Breast epithelium (tissue), 4 donors: Measurements from ENCODE around the gene SNIP1. TPM values are rescaled to one million over a fixed set of nuclear protein-coding genes. Genes with fewer than 3 reads are reported as not detected.
"Not testable (repeated sequence)": the region's sequence is repeated elsewhere in the genome, so short reads cannot be mapped to it uniquely, and the experiment has no call there.

Experiments used
- DNase-seq, 2 donors: peaks; one replicate each; pipeline ENCODE4 v3.0.0-alpha.2; 2019; ENCODE audit warnings: low spot score in 2 of 2
- H3K27ac ChIP-seq, 2 donors: fragments of 200-600 bp; sonication (generic) in 1 of 2; one replicate each; pipeline ENCODE4 v1.5.1; 2016 to 2019; ENCODE audit warnings: mild to moderate bottlenecking in 1 of 2
- H3K27me3 ChIP-seq, 2 donors: fragments of 200-600 bp; sonication (generic) in 1 of 2; one replicate each; pipeline versions ENCODE4 v1.5.1 to v1.6.0; 2017 to 2019; ENCODE audit warnings: control low read depth in 1 of 2, mild to moderate bottlenecking in 1 of 2
- H3K36me3 ChIP-seq: fragments of 200-600 bp; one replicate; pipeline ENCODE4 v1.5.1; 2019
- H3K4me1 ChIP-seq, 2 donors: fragments of 200-600 bp; sonication (generic); one replicate each; pipeline ENCODE4 v1.5.1; 2016 to 2019; ENCODE audit warnings: control low read depth in 1 of 2
- H3K4me3 ChIP-seq, 3 donors: fragments of 200-600 bp; sonication (generic); 1 replicate in 2 of 3; 2 replicates in 1 of 3; pipeline ENCODE4 v1.5.1; 2016 to 2019; ENCODE audit warnings: mild to moderate bottlenecking in 3 of 3, moderate library complexity in 2 of 3
- H3K9me3 ChIP-seq, 2 donors: fragments of 200-600 bp; sonication (generic) in 1 of 2; one replicate each; pipeline ENCODE4 v1.5.1; 2016 to 2019; ENCODE audit warnings: control low read depth in 1 of 2
- POLR2A ChIP-seq: fragments of 450-650 bp; IDR thresholded peaks from one replicate; pipeline ENCODE4 v1.6.1; 2016; ENCODE audit warnings: antibody characterized with exemption, mild to moderate bottlenecking, moderate library complexity
- POLR2AphosphoS5 ChIP-seq, 3 donors: sonication (generic); formaldehyde crosslinking; IDR thresholded peaks; one replicate each; pipeline ENCODE4 v1.6.1; 2017; ENCODE audit warnings: antibody characterized with exemption in 3 of 3
- intact Hi-C: fragments of 100-400 bp; cut with DNase I; formaldehyde crosslinking; loops from one replicate; pipeline ENCODE4 v1.15.1; 2023; ENCODE audit warnings: low total_unique reads
- total RNA-seq, 3 donors: library from RNA; depleted of rRNA; stranded (reverse); fragments of >200 nt; gene quantifications; one replicate each; pipeline ENCODE4 v1.1.0, GENCODE V29; 2016
- TF ChIP-seq, protein P1 (sequence below), 3 donors: fragments of 450-650 bp; IDR thresholded peaks; one replicate each; pipeline ENCODE4 v1.5.1; 2016 to 2017; ENCODE audit warnings: antibody characterized with exemption in 3 of 3, mild to moderate bottlenecking in 3 of 3, moderate library complexity in 3 of 3

The SNIP1 gene
- total RNA-seq, 3 donors from 2014 or later, result 11.4 to 22.7 (median 14.7) TPM

DNA sequence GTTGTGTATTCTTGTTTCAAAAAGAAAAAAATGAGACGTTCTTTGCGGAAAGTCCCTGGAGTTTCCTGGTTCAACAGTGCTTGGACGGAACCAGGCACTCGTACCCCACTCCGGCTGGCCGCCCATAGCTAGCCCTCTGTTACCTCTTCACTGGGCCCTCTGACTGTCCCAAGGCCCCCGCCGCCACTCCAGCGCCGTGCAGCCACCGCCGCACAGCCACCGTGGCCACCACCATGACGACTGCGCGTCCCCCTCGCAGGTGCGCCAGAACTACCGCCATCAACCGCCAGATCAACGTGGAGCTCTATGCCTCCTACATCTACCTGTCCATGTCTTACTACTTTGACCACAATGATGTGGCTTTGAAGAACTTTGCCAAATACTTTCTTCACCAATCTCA, 9.6 kb downstream of the SNIP1 start:
- Histone ChIP-seq H3K27me3 (no peaks in the 10 kb centered on the region), H3K9me3 (no peaks in the 10 kb centered on the region), H3K27ac (no peak overlapping the region), H3K4me3 (no peak overlapping the region), H3K4me1 (no peaks in the 10 kb centered on the region), H3K36me3 (no peaks in the 10 kb centered on the region)
- TF ChIP-seq, protein P1, sequence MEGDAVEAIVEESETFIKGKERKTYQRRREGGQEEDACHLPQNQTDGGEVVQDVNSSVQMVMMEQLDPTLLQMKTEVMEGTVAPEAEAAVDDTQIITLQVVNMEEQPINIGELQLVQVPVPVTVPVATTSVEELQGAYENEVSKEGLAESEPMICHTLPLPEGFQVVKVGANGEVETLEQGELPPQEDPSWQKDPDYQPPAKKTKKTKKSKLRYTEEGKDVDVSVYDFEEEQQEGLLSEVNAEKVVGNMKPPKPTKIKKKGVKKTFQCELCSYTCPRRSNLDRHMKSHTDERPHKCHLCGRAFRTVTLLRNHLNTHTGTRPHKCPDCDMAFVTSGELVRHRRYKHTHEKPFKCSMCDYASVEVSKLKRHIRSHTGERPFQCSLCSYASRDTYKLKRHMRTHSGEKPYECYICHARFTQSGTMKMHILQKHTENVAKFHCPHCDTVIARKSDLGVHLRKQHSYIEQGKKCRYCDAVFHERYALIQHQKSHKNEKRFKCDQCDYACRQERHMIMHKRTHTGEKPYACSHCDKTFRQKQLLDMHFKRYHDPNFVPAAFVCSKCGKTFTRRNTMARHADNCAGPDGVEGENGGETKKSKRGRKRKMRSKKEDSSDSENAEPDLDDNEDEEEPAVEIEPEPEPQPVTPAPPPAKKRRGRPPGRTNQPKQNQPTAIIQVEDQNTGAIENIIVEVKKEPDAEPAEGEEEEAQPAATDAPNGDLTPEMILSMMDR (IDR thresholded peaks at IDR 0.05), result no peak
- TF ChIP-seq POLR2A, result no peak
- no peak for TF ChIP-seq POLR2AphosphoS5 (IDR thresholded peaks at IDR 0.05)
- intact Hi-C loops, result no loop called here
- no peak for DNase-seq

- intact Hi-C loops, result no loop called here
- no peak overlapping the region for H3K4me3 ChIP-seq
- no peaks in the 10 kb centered on the region for H3K27me3 ChIP-seq
- no peak for DNase-seq
- no peaks in the 10 kb centered on the region for H3K36me3 ChIP-seq
- TF ChIP-seq POLR2A (no peak), POLR2AphosphoS5 (IDR thresholded peaks at IDR 0.05) (no peak)
- TF ChIP-seq, protein P1 (IDR thresholded peaks at IDR 0.05), result no peak
- no peaks in the 10 kb centered on the region for H3K4me1 ChIP-seq
- no peaks in the 10 kb centered on the region for H3K9me3 ChIP-seq
- no peak overlapping the region for H3K27ac ChIP-seq
Measured at GRCh38 chr1:37540036-37540785, 13.9 kb downstream of the SNIP1 start.

- H3K27me3 ChIP-seq, H3K27ac ChIP-seq, H3K9me3 ChIP-seq, H3K4me3 ChIP-seq, intact Hi-C loops, H3K36me3 ChIP-seq, DNase-seq, H3K4me1 ChIP-seq: not testable (repeated sequence)
Measured at GRCh38 chr1:37539154-37539553, 14.9 kb downstream of the SNIP1 start.

DNA sequence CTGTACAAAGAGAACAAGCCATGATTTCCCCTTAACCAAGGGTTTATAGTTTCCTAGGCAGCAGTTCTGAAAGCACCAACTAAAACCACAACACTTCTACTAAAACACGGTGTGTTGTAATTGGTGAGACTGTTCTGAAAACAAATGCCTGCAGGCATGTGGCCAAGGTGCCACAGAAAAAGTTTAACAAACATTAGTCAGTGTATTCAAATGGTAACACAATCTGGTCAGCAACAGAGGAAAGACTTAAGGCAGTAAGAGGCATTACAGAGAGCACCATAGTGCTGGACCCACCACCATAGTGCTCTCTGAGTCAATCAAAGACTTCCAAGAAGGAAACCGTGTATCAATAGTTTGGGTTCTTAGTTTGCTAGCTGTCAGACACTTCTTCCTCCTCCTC, 16.7 kb downstream of the SNIP1 start:
- Histone ChIP-seq H3K4me3 (no peak overlapping the region), H3K27ac (peak overlapping the region; percentile 86 to 89), H3K4me1 (no peaks in the 10 kb centered on the region), H3K9me3 (no peaks in the 10 kb centered on the region), H3K36me3 (no peaks in the 10 kb centered on the region), H3K27me3 (no peaks in the 10 kb centered on the region)
- intact Hi-C loops, result no loop called here
- peak in 1 of 3 donors; percentile 46 for TF ChIP-seq POLR2AphosphoS5 (IDR thresholded peaks at IDR 0.05)
- TF ChIP-seq, protein P1 (IDR thresholded peaks at IDR 0.05), result peak in 1 of 3 donors; percentile 32
- TF ChIP-seq POLR2A, result no peak
- peak; percentile 76 for DNase-seq

GRCh38 chr1:37533317-37534093, 20.6 kb downstream of the SNIP1 start:
- Histone ChIP-seq H3K4me1 (no peaks in the 10 kb centered on the region), H3K9me3 (no peaks in the 10 kb centered on the region), H3K36me3 (no peaks in the 10 kb centered on the region), H3K4me3 (no peak overlapping the region), H3K27ac (peak overlapping the region; percentile 86 to 89), H3K27me3 (no peaks in the 10 kb centered on the region)
- DNase-seq, result peak in 1 of 2 donors; percentile 15
- TF ChIP-seq, protein P1 (IDR thresholded peaks at IDR 0.05), result no peak
- no peak for TF ChIP-seq POLR2A
- TF ChIP-seq POLR2AphosphoS5 (IDR thresholded peaks at IDR 0.05), result no peak
- intact Hi-C loops, result no loop called here

- H3K4me1 ChIP-seq, DNase-seq, intact Hi-C loops, H3K4me3 ChIP-seq, H3K9me3 ChIP-seq, H3K36me3 ChIP-seq, H3K27me3 ChIP-seq: not testable (repeated sequence)
- peak overlapping the region; percentile 45 to 89 for H3K27ac ChIP-seq
Measured at GRCh38 chr1:37532418-37533156, 21.5 kb downstream of the SNIP1 start.

DNA sequence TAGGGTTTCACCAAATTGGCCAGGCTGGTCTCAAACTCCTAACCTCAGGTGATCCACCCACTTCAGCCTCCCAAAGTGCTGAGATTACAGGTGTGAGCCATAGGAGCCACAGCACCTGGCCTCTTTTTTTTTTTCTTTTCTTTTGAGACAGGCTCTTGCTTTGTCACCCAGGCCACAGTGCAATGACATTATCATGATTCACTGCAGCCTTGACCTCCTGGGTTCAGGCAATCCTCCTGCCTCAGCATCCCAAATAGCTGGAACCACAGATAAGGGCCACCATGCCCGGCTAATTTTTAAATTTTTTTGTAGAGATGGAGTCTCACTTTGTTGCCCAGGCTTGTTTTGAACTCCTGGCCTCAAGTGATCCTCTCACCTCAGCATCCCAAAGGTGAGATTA, 24.2 kb downstream of the SNIP1 start:
- H3K9me3 ChIP-seq, H3K27ac ChIP-seq, intact Hi-C loops: not testable (repeated sequence)

More for the DNA sequence above, 24.2 kb downstream of the SNIP1 start:
- not testable (repeated sequence) for H3K27me3 ChIP-seq, H3K36me3 ChIP-seq, H3K4me3 ChIP-seq, H3K4me1 ChIP-seq, DNase-seq
